Measurements from ENCODE around the gene TBC1D24. TPM values are rescaled to one million over a fixed set of nuclear protein-coding genes. Genes with fewer than 3 reads are reported as not detected.

TBC1D24 gene
- total and polyA plus RNA-seq, 9 of the 15 experiments (the other 6 are each of a cell fraction or from before 2014, with no cell fraction given) = 1.7 to 22.6 (median 7.2) TPM

DNA sequence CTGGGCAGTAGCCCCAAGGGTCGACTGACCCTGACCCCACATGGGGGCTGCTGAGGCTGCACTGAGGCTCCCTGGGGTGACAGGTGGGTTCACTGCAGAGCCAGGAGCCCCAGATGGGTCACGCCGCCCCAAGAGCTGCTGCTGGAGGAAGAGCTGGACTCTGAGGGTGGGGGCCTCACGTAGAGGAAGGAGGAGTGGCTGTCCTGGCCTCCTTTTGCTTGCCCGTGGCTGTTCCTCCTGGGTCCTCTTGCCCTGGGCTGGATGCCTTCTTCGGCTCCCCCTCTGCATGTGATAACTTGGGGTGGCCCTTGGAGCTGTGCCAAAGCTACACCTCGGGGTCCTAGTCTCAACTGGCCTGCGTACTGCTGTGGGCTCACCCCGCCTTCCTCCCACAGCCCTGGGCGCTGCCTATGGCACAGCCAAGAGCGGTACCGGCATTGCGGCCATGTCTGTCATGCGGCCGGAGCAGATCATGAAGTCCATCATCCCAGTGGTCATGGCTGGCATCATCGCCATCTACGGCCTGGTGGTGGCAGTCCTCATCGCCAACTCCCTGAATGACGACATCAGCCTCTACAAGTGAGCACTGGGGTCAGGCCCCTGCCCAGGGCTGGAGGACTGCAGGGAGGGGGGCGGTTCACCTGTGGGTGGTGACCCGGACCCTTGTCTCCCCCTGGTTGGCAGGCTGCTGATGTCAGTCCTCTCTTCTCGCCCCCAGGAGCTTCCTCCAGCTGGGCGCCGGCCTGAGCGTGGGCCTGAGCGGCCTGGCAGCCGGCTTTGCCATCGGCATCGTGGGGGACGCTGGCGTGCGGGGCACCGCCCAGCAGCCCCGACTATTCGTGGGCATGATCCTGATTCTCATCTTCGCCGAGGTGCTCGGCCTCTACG, 44.1 kb downstream of the TBC1D24 start (continued):
- TF ChIP-seq, protein P1, sequence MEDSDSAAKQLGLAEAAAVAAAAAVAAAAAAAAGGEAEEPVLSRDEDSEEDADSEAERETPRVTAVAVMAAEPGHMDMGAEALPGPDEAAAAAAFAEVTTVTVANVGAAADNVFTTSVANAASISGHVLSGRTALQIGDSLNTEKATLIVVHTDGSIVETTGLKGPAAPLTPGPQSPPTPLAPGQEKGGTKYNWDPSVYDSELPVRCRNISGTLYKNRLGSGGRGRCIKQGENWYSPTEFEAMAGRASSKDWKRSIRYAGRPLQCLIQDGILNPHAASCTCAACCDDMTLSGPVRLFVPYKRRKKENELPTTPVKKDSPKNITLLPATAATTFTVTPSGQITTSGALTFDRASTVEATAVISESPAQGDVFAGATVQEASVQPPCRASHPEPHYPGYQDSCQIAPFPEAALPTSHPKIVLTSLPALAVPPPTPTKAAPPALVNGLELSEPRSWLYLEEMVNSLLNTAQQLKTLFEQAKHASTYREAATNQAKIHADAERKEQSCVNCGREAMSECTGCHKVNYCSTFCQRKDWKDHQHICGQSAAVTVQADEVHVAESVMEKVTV (CRISPR knock-in tag; IDR thresholded peaks at IDR 0.05) = no peak
- TF ChIP-seq SETDB1 (IDR thresholded peaks at IDR 0.05; ENCODE audit: low read length) = no peak
- TF ChIP-seq, protein P2, sequence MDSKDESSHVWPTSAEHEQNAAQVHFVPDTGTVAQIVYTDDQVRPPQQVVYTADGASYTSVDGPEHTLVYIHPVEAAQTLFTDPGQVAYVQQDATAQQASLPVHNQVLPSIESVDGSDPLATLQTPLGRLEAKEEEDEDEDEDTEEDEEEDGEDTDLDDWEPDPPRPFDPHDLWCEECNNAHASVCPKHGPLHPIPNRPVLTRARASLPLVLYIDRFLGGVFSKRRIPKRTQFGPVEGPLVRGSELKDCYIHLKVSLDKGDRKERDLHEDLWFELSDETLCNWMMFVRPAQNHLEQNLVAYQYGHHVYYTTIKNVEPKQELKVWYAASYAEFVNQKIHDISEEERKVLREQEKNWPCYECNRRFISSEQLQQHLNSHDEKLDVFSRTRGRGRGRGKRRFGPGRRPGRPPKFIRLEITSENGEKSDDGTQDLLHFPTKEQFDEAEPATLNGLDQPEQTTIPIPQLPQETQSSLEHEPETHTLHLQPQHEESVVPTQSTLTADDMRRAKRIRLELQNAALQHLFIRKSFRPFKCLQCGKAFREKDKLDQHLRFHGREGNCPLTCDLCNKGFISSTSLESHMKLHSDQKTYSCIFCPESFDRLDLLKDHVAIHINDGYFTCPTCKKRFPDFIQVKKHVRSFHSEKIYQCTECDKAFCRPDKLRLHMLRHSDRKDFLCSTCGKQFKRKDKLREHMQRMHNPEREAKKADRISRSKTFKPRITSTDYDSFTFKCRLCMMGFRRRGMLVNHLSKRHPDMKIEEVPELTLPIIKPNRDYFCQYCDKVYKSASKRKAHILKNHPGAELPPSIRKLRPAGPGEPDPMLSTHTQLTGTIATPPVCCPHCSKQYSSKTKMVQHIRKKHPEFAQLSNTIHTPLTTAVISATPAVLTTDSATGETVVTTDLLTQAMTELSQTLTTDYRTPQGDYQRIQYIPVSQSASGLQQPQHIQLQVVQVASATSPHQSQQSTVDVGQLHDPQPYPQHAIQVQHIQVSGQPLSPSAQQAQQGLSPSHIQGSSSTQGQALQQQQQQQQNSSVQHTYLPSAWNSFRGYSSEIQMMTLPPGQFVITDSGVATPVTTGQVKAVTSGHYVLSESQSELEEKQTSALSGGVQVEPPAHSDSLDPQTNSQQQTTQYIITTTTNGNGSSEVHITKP (IDR thresholded peaks at IDR 0.05; ENCODE audit: partially characterized antibody) = peak; percentile 76
